HepG2 (cell line): Measurements from ENCODE around the gene CCNA2. TPM values are rescaled to one million over a fixed set of nuclear protein-coding genes. Genes with fewer than 3 reads are reported as not detected.

Experiments used
- ASH2L ChIP-seq: fragments of 300-600, 200-600 bp; sonication (generic); IDR thresholded peaks from 2 replicates; pipeline ENCODE4 v1.7.0; 2017; ENCODE audit warnings: low read depth, mild to moderate bottlenecking, moderate library complexity, mixed read lengths, low read length; ENCODE audit not compliant: insufficient read length
- CBX1 ChIP-seq: IDR thresholded peaks from one replicate; pipeline ENCODE4 v1.6.1; 2016; ENCODE audit warnings: antibody characterized with exemption, low read depth
- CREM ChIP-seq, 2 experiments: sonication (generic) in 1 of 2; formaldehyde crosslinking in 1 of 2; IDR thresholded peaks; 2 replicates each; pipeline versions ENCODE4 v1.4.0 to v1.6.1; 2016 to 2020; ENCODE audit warnings: antibody characterized with exemption in 1 of 2, mild to moderate bottlenecking in 1 of 2, missing genetic modification reagents in 1 of 2
- DNMT3B ChIP-seq: conservative IDR thresholded peaks from 2 replicates; pipeline ENCODE4 v1.6.1; 2016; ENCODE audit warnings: missing biosample characterization, control low read depth
- FOSL1 ChIP-seq: sonication (generic); formaldehyde crosslinking; IDR thresholded peaks from 2 replicates; pipeline ENCODE4 v1.9.0; 2021; ENCODE audit warnings: missing genetic modification reagents, borderline replicate concordance
- FOXA3 ChIP-seq: IDR thresholded peaks from 2 replicates; pipeline ENCODE4 v1.6.1; 2016; ENCODE audit warnings: missing genetic modification reagents, missing compliant biosample characterization
- GTF2F1 ChIP-seq: fragments of 150-350 bp; IDR thresholded peaks from 2 replicates; pipeline ENCODE4 v1.6.1; 2014; ENCODE audit warnings: low read length
- HMG20A ChIP-seq: IDR thresholded peaks from 2 replicates; pipeline ENCODE4 v1.6.1; 2016; ENCODE audit warnings: borderline replicate concordance
- KLF15 ChIP-seq: sonication (generic); formaldehyde crosslinking; IDR thresholded peaks from 2 replicates; pipeline ENCODE4 v1.8.1; 2023; ENCODE audit warnings: borderline replicate concordance, mild to moderate bottlenecking, inconsistent platforms, missing genetic modification reagents, mixed read lengths
- MAFG ChIP-seq: sonication (generic); formaldehyde crosslinking; IDR thresholded peaks from 2 replicates; pipeline ENCODE4 v1.5.1; 2020; ENCODE audit warnings: mild to moderate bottlenecking, missing genetic modification reagents
- THAP11 ChIP-seq: IDR thresholded peaks from 2 replicates; pipeline ENCODE4 v1.6.1; 2016; ENCODE audit warnings: missing biosample characterization, missing genetic modification reagents
- ZBTB3 ChIP-seq: sonication (generic); formaldehyde crosslinking; IDR thresholded peaks from 2 replicates; pipeline ENCODE4 v1.4.0; 2020; ENCODE audit warnings: low read depth, mild to moderate bottlenecking, moderate library complexity, missing genetic modification reagents, borderline replicate concordance
- ZFP41 ChIP-seq: sonication (generic); formaldehyde crosslinking; IDR thresholded peaks from 2 replicates; pipeline ENCODE4 v1.4.0; 2020; ENCODE audit warnings: mild to moderate bottlenecking, missing genetic modification reagents, borderline replicate concordance
- ZHX1 ChIP-seq: sonication (generic); formaldehyde crosslinking; IDR thresholded peaks from 2 replicates; pipeline ENCODE4 v1.8.1; 2022; ENCODE audit warnings: low read depth, mild to moderate bottlenecking, missing genetic modification reagents
- ZNF253 ChIP-seq: sonication (generic); formaldehyde crosslinking; IDR thresholded peaks from 2 replicates; pipeline ENCODE4 v1.8.0; 2022; ENCODE audit warnings: mild to moderate bottlenecking, missing genetic modification reagents, borderline replicate concordance
- ZNF317 ChIP-seq: sonication (generic); formaldehyde crosslinking; IDR thresholded peaks from 2 replicates; pipeline ENCODE4 v1.5.0; 2020; ENCODE audit warnings: mild to moderate bottlenecking, missing genetic modification reagents
- ZNF350 ChIP-seq: sonication (generic); formaldehyde crosslinking; IDR thresholded peaks from 2 replicates; pipeline ENCODE4 v1.4.0; 2020; ENCODE audit warnings: mild to moderate bottlenecking, low read depth, missing genetic modification reagents, borderline replicate concordance
- ZNF383 ChIP-seq: sonication (generic); formaldehyde crosslinking; IDR thresholded peaks from 2 replicates; pipeline ENCODE4 v1.4.0; 2020; ENCODE audit warnings: missing genetic modification reagents, mild to moderate bottlenecking, borderline replicate concordance
- ZNF530 ChIP-seq: sonication (generic); formaldehyde crosslinking; IDR thresholded peaks from 2 replicates; pipeline ENCODE4 v1.5.0; 2020; ENCODE audit warnings: low read depth, mild to moderate bottlenecking, missing genetic modification reagents
- ZNF678 ChIP-seq: sonication (generic); formaldehyde crosslinking; IDR thresholded peaks from 2 replicates; pipeline ENCODE4 v1.4.0; 2020; ENCODE audit warnings: mild to moderate bottlenecking, missing genetic modification reagents
- ZNF75D ChIP-seq: sonication (generic); formaldehyde crosslinking; IDR thresholded peaks from 2 replicates; pipeline ENCODE4 v1.8.1; 2023; ENCODE audit warnings: missing genetic modification reagents, mild to moderate bottlenecking, borderline replicate concordance
- ZNF761 ChIP-seq: sonication (generic); formaldehyde crosslinking; conservative IDR thresholded peaks from 2 replicates; pipeline ENCODE4 v1.4.0; 2020; ENCODE audit warnings: mild to moderate bottlenecking, missing genetic modification reagents
- polyA plus RNA-seq, 8 experiments: library from polyadenylated mRNA; depleted of rRNA in 3 of 8; stranded (reverse) in 7 of 8; unstranded in 1 of 8; fragments of >200 nt; fragmentation: Illumina TruSeq in 4 of 8; extraction: Trizol in 4 of 8; gene quantifications; 2 replicates each; pipeline versions ENCODE4 v1.2.1 to v1.2.3, GENCODE V29; 2011 to 2016; ENCODE audit warnings: low read depth in 4 of 8, missing spikeins in 1 of 8, mixed read lengths in 1 of 8; ENCODE audit not compliant: insufficient read depth in 1 of 8
- total RNA-seq, 5 experiments: library from RNA; depleted of rRNA; stranded (reverse); fragments of >200 nt; fragmentation: Illumina TruSeq; extraction: Trizol; gene quantifications; 2 replicates each; pipeline ENCODE4 v1.2.3, GENCODE V29; 2016; ENCODE audit warnings: low read depth in 1 of 5
- TF ChIP-seq, protein P1 (sequence below), 2 experiments: fragments of 450-650 bp in 1 of 2; sonication (generic) in 1 of 2; formaldehyde crosslinking; IDR thresholded peaks; 2 replicates each; pipeline versions ENCODE4 v1.5.0 to v1.8.0; 2020 to 2022; ENCODE audit warnings: mild to moderate bottlenecking in 1 of 2, missing genetic modification reagents in 1 of 2

The CCNA2 gene
- total and polyA plus RNA-seq, 2 of the 13 experiments (the other 11 are each of a cell fraction or from before 2014, with no cell fraction given): 31.3 to 105 TPM

GRCh38 chr4:121823505-121824170 is at the start of gene CCNA2 (continued):
- TF ChIP-seq ZNF383 (CRISPR knock-in tag) (0 out of 2 replicates have a peak, but pooled peaks have one; percentile 36), ZHX1 (CRISPR knock-in tag) (no peak), ZNF350 (peak; percentile 92), ZNF317 (CRISPR knock-in tag) (no peak), FOXA3 (CRISPR knock-in tag) (no peak), ZNF75D (no peak), MAFG (CRISPR knock-in tag) (no peak), ZNF678 (CRISPR knock-in tag) (no peak), ZNF530 (CRISPR knock-in tag) (no peak), KLF15 (CRISPR knock-in tag) (no peak), ZFP41 (no peak), CREM (IDR thresholded peaks at IDR 0.05) (peak; percentile 97), CREM (CRISPR knock-in tag; IDR thresholded peaks at IDR 0.05) (peak; percentile 88), ZNF253 (no peak), DNMT3B (CRISPR knock-in tag) (0 out of 2 replicates have a peak, but pooled peaks have one; percentile 19), CBX1 (peak; percentile 46), HMG20A (no peak), ZNF761 (CRISPR knock-in tag) (no peak; the same call in 1 of the 2 replicates), THAP11 (peak; percentile 86), GTF2F1 (no peak), ASH2L (peak; percentile 70), FOSL1 (CRISPR knock-in tag) (no peak), ZBTB3 (no peak)
- TF ChIP-seq, protein P1, sequence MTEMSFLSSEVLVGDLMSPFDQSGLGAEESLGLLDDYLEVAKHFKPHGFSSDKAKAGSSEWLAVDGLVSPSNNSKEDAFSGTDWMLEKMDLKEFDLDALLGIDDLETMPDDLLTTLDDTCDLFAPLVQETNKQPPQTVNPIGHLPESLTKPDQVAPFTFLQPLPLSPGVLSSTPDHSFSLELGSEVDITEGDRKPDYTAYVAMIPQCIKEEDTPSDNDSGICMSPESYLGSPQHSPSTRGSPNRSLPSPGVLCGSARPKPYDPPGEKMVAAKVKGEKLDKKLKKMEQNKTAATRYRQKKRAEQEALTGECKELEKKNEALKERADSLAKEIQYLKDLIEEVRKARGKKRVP (CRISPR knock-in tag; IDR thresholded peaks at IDR 0.05): peak in 1 of 2 experiments; percentile 79; a peak in 2 of 4 replicates
